CD14-positive monocyte (primary cell): ENCODE measurements around the gene CDC37L1. TPM values are rescaled to one million over a fixed set of nuclear protein-coding genes. Genes with fewer than 3 reads are reported as not detected.

ENCODE experiments used
- DNase-seq, 3 donors: peaks; one replicate each; pipeline ENCODE4 v3.0.0-alpha.2; 2011 to 2022
- H2AFZ ChIP-seq: 2 replicates; pipeline ENCODE4 v1.6.0; 2012; ENCODE audit warnings: mild to moderate bottlenecking, low read depth, low read length, inconsistent platforms; ENCODE audit not compliant: insufficient read depth, poor library complexity, severe bottlenecking
- H3K27ac ChIP-seq, 2 donors: 1 replicate in 1 of 2; 2 replicates in 1 of 2; pipeline ENCODE4 v1.5.1; 2012 to 2013; ENCODE audit warnings: low read length in 2 of 2, control low read depth in 1 of 2, inconsistent platforms in 1 of 2, low read depth in 1 of 2, mild to moderate bottlenecking in 1 of 2
- H3K27me3 ChIP-seq, 2 donors: one replicate each; pipeline versions ENCODE4 v1.6.0 to v1.6.1; 2011 to 2013; ENCODE audit warnings: low read length in 2 of 2; ENCODE audit not compliant: control insufficient read depth in 2 of 2, insufficient read depth in 2 of 2
- H3K36me3 ChIP-seq, 2 donors: replicated peaks in 1 of 2; 1 replicate in 1 of 2; 2 replicates in 1 of 2; pipeline versions ENCODE4 v1.5.1 to v1.6.1; 2012 to 2013; ENCODE audit warnings: low read length in 2 of 2, control low read depth in 1 of 2, inconsistent platforms in 1 of 2, mild to moderate bottlenecking in 1 of 2; ENCODE audit not compliant: insufficient read depth in 2 of 2, control insufficient read depth in 1 of 2
- H3K4me1 ChIP-seq, 2 donors: 1 replicate in 1 of 2; 2 replicates in 1 of 2; pipeline versions ENCODE4 v1.5.1 to v1.6.1; 2012 to 2013; ENCODE audit warnings: low read length in 2 of 2, control low read depth in 1 of 2, inconsistent platforms in 1 of 2, mild to moderate bottlenecking in 1 of 2, moderate library complexity in 1 of 2; ENCODE audit not compliant: insufficient read depth in 2 of 2, control insufficient read depth in 1 of 2
- H3K4me2 ChIP-seq: replicated peaks from 2 replicates; pipeline ENCODE3; 2012; ENCODE audit warnings: low read length, moderate library complexity, mild to moderate bottlenecking; ENCODE audit not compliant: poor library complexity, severe bottlenecking; ENCODE audit errors: extremely low read depth
- H3K4me3 ChIP-seq, 3 experiments: fragments of 200-600 bp in 1 of 3; sonication (generic) in 1 of 3; replicated peaks in 1 of 3; 1 replicate in 2 of 3; 2 replicates in 1 of 3; pipeline ENCODE4 v1.5.1; 2011 to 2013; ENCODE audit warnings: low read length in 3 of 3, mild to moderate bottlenecking in 3 of 3, control low read depth in 2 of 3, low read depth in 2 of 3, inconsistent platforms in 1 of 3, moderate library complexity in 1 of 3
- H3K79me2 ChIP-seq: 2 replicates; pipeline ENCODE4 v1.6.0; 2012; ENCODE audit warnings: mild to moderate bottlenecking, control low read depth, inconsistent platforms, low read length, moderate library complexity; ENCODE audit not compliant: insufficient read depth
- H3K9ac ChIP-seq: 2 replicates; pipeline ENCODE4 v1.6.0; 2017; ENCODE audit warnings: low read length, mild to moderate bottlenecking; ENCODE audit not compliant: insufficient read depth, poor library complexity, severe bottlenecking
- H3K9me3 ChIP-seq, 2 donors: replicated peaks in 1 of 2; 1 replicate in 1 of 2; 2 replicates in 1 of 2; pipeline versions ENCODE4 v1.5.1 to v1.6.1; 2012 to 2013; ENCODE audit warnings: low read length in 2 of 2, control low read depth in 1 of 2; ENCODE audit not compliant: control insufficient read depth in 1 of 2, insufficient read depth in 1 of 2
- H4K20me1 ChIP-seq: 2 replicates; pipeline ENCODE4 v1.6.0; 2012; ENCODE audit warnings: mild to moderate bottlenecking, low read length, control low read depth, moderate library complexity; ENCODE audit not compliant: insufficient read depth
- H3K27ac Mint-ChIP-seq, 7 donors: one replicate each; pipeline ENCODE4 v1.8.0; 2020; ENCODE audit warnings: mild to moderate bottlenecking in 7 of 7, mixed read lengths in 7 of 7, moderate library complexity in 6 of 7, inconsistent platforms in 2 of 7
- H3K27me3 Mint-ChIP-seq, 3 donors: one replicate each; pipeline ENCODE4 v1.8.0; 2021 to 2022; ENCODE audit warnings: low read depth in 3 of 3, mild to moderate bottlenecking in 3 of 3, mixed read lengths in 3 of 3, moderate library complexity in 3 of 3, inconsistent platforms in 1 of 3
- H3K36me3 Mint-ChIP-seq, 2 donors: one replicate each; pipeline ENCODE4 v1.8.0; 2020; ENCODE audit warnings: mixed read lengths in 2 of 2, inconsistent platforms in 1 of 2, mild to moderate bottlenecking in 1 of 2
- H3K4me1 Mint-ChIP-seq: one replicate; pipeline ENCODE4 v1.8.0; 2020; ENCODE audit warnings: mild to moderate bottlenecking, mixed read lengths
- H3K4me3 Mint-ChIP-seq, 2 donors: one replicate each; pipeline ENCODE4 v1.8.0; 2020; ENCODE audit warnings: mild to moderate bottlenecking in 2 of 2, mixed read lengths in 2 of 2, moderate library complexity in 1 of 2
- H3K9me3 Mint-ChIP-seq, 7 donors: one replicate each; pipeline ENCODE4 v1.8.0; 2020 to 2022; ENCODE audit warnings: mixed read lengths in 7 of 7, mild to moderate bottlenecking in 6 of 7, moderate library complexity in 6 of 7, inconsistent platforms in 2 of 7
- WGBS: methylation state at CpG from one replicate; pipeline ENCODE4 v1.1.5; 2013; ENCODE audit warnings: missing lambda C conversion rate; ENCODE audit not compliant: insufficient coverage; 5-methylcytosine and 5-hydroxymethylcytosine counted together
- intact Hi-C, 2 donors: fragments of 100-400 bp; cut with micrococcal nuclease; formaldehyde crosslinking; loops; one replicate each; pipeline versions ENCODE4 v1.15.0 to v1.15.1; 2023
- polyA plus RNA-seq, 3 donors: library from polyadenylated mRNA; depleted of rRNA in 1 of 3; unstranded in 2 of 3; stranded (reverse) in 1 of 3; fragments of 300-500 nt in 2 of 3; fragments of >200 nt in 1 of 3; fragmentation: Illumina TruSeq in 2 of 3; gene quantifications; 1 replicate in 2 of 3; 2 replicates in 1 of 3; pipeline ENCODE4 v1.2.3, GENCODE V29; 2012 to 2021
- TF ChIP-seq, protein P1 (sequence below): fragments of 200-600 bp; IDR thresholded peaks from one replicate; pipeline ENCODE4 v1.8.0; 2022; ENCODE audit warnings: antibody characterized with exemption, mild to moderate bottlenecking

Gene CDC37L1
- polyA plus RNA-seq, 3 donors: 2.8 to 4.4 (median 2.8) TPM

DNA sequence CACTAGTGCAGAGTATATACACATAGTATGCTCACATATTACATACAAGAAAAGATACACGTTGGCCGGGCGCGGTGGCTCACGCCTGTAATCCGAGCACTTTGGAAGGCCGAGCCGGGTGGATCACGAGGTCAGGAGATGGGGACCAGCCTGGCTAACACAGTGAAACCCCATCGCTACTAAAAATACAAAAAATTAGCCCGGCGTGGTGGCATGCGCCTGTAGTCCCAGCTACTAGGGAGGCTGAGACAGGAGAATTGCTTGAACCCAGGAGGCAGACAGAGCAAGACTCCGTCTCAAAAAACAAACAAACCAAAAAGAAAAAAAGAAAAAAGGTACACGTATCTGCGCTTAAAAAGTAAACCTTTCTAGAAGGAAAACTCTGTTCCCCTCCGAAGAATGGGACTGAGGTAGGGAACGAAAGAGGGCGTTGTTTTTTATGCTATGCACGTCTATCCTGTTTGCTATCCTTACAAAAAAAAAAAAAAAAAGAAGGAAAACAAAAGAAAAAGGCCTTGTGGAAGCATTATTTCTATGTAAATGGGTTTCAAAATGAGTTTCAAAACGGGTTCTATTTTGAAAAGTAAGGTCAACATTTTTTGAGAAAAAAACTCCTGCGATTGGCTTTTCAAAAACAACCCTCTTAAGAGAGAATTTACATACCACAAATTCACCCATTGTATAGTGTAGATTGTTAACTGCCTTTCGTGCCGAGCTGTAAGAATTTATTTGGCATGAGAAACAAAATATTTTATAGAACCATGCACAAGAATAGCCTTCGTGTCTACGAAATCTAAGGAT is 60.4 kb downstream of the CDC37L1 start:
- no peaks in the 10 kb centered on the region for H4K20me1 ChIP-seq
- H3K79me2 ChIP-seq: peaks cover 30% of the 10 kb centered on the region
- no peaks in the 10 kb centered on the region for H3K9me3 ChIP-seq
- Mint-ChIP-seq H3K36me3 (peaks cover 0 to under 1% of the 10 kb centered on the region in 2 donors), H3K27ac (peak overlapping the region in 2 of 7 donors; percentile 63 to 88), H3K4me3 (peak overlapping the region; percentile 99), H3K9me3 (peaks cover 0 to 3% (median 0%) of the 10 kb centered on the region in 7 donors), H3K27me3 (peaks cover 2 to 3% (median 2%) of the 10 kb centered on the region in 3 donors), H3K4me1 (peaks cover 27% of the 10 kb centered on the region)
- no peaks in the 10 kb centered on the region for H3K36me3 ChIP-seq
- intact Hi-C loops: loop anchor here (5.0 to 10.0 kb wide), 3 partner anchors 55 to 253 kb away; partner anchors contain the start of genes CDC37L1 (in 1 of the 2) and RCL1 (in 1 of the 2)
- peak overlapping the region; percentile 99 for H2AFZ ChIP-seq
- peak overlapping the region; percentile 99 for H3K4me2 ChIP-seq
- peak overlapping the region in 1 of 2 donors; percentile 45 for H3K27ac ChIP-seq
- peak overlapping the region; percentile 59 to 98 (median 89) for H3K4me3 ChIP-seq
- no peak for DNase-seq
- WGBS: 100% methylated on average over 8 of the region's 26 CpGs
- H3K9ac ChIP-seq: peak overlapping the region; percentile 74
- TF ChIP-seq, protein P1, sequence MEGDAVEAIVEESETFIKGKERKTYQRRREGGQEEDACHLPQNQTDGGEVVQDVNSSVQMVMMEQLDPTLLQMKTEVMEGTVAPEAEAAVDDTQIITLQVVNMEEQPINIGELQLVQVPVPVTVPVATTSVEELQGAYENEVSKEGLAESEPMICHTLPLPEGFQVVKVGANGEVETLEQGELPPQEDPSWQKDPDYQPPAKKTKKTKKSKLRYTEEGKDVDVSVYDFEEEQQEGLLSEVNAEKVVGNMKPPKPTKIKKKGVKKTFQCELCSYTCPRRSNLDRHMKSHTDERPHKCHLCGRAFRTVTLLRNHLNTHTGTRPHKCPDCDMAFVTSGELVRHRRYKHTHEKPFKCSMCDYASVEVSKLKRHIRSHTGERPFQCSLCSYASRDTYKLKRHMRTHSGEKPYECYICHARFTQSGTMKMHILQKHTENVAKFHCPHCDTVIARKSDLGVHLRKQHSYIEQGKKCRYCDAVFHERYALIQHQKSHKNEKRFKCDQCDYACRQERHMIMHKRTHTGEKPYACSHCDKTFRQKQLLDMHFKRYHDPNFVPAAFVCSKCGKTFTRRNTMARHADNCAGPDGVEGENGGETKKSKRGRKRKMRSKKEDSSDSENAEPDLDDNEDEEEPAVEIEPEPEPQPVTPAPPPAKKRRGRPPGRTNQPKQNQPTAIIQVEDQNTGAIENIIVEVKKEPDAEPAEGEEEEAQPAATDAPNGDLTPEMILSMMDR: no peak
- H3K4me1 ChIP-seq: peaks cover 16 to 27% of the 10 kb centered on the region in 2 donors
- no peaks in the 10 kb centered on the region for H3K27me3 ChIP-seq

DNA sequence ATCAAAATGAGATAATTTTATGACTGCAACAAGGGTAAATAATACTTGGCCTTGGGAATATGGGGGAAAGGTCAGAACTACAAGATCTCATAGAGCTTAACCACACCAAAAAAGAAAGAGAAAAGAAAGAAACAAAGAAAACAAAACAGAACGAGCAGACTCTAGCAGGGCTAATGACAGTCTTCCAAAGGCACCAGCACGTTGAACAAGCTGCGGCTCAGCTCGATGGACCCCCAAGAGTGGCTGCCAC is 60.9 kb downstream of the CDC37L1 start:
- Histone ChIP-seq H4K20me1 (no peaks in the 10 kb centered on the region), H3K36me3 (no peaks in the 10 kb centered on the region), H3K9me3 (no peaks in the 10 kb centered on the region), H3K4me3 (peak overlapping the region; percentile 59 to 98 (median 89)), H3K4me2 (peak overlapping the region; percentile 99), H2AFZ (peak overlapping the region; percentile 99), H3K27me3 (no peaks in the 10 kb centered on the region), H3K9ac (peak overlapping the region; percentile 74), H3K27ac (peak overlapping the region in 1 of 2 donors; percentile 45), H3K79me2 (peaks cover 30% of the 10 kb centered on the region), H3K4me1 (peaks cover 16 to 27% of the 10 kb centered on the region in 2 donors)
- H3K27me3 Mint-ChIP-seq: peaks cover 2 to 3% (median 2%) of the 10 kb centered on the region in 3 donors
- DNase-seq: no peak
- H3K4me1 Mint-ChIP-seq: peaks cover 27% of the 10 kb centered on the region
- TF ChIP-seq, protein P1: no peak
- H3K36me3 Mint-ChIP-seq: no peaks in the 10 kb centered on the region
- H3K9me3 Mint-ChIP-seq: peaks cover 0 to 3% (median 0%) of the 10 kb centered on the region in 7 donors
- H3K4me3 Mint-ChIP-seq: peak overlapping the region; percentile 99
- intact Hi-C loops: loop anchor here (5.0 to 10.0 kb wide), 3 partner anchors 54 to 252 kb away; partner anchors contain the start of genes CDC37L1 (in 1 of the 2) and RCL1 (in 1 of the 2)
- 0% methylated on average over 4 of the region's 4 CpGs for WGBS
- peak overlapping the region; percentile 63 to 91 (median 72) for H3K27ac Mint-ChIP-seq
